Aorta (tissue), 5 donors: ENCODE results near the gene MSI2. TPM values are rescaled to one million over a fixed set of nuclear protein-coding genes. Genes with fewer than 3 reads are reported as not detected.
A peak's percentile ranks its signal among the peaks of the same experiment; 100 is the strongest.

Experiments used
- ATAC-seq: fragments of 200-7000 bp; cut with Tn5 transposase; one replicate; pipeline ENCODE4 v1.9.1; 2022; ENCODE audit warnings: moderate library complexity; ENCODE audit not compliant: low FRiP score
- DNase-seq, 2 donors: peaks; one replicate each; pipeline ENCODE4 v3.0.0-alpha.2; 2020
- H3K27ac ChIP-seq, 2 donors: one replicate each; pipeline ENCODE4 v1.5.1; 2013; ENCODE audit warnings: low read length in 2 of 2, mild to moderate bottlenecking in 2 of 2, moderate library complexity in 2 of 2, control low read depth in 1 of 2, inconsistent platforms in 1 of 2, low read depth in 1 of 2
- H3K27me3 ChIP-seq, 2 donors: one replicate each; pipeline ENCODE4 v1.6.1; 2013; ENCODE audit warnings: control low read depth in 1 of 2, low read length in 1 of 2, mild to moderate bottlenecking in 1 of 2, moderate library complexity in 1 of 2; ENCODE audit not compliant: insufficient read depth in 2 of 2, control insufficient read depth in 1 of 2
- H3K36me3 ChIP-seq, 2 donors: one replicate each; pipeline ENCODE4 v1.6.1; 2013; ENCODE audit warnings: control low read depth in 1 of 2, low read length in 1 of 2, mild to moderate bottlenecking in 1 of 2; ENCODE audit not compliant: insufficient read depth in 2 of 2, control insufficient read depth in 1 of 2
- H3K4me1 ChIP-seq, 2 donors: one replicate each; pipeline ENCODE4 v1.6.1; 2013; ENCODE audit warnings: low read length in 2 of 2, control low read depth in 1 of 2, mild to moderate bottlenecking in 1 of 2, moderate library complexity in 1 of 2; ENCODE audit not compliant: insufficient read depth in 2 of 2, control insufficient read depth in 1 of 2
- H3K4me3 ChIP-seq, 2 donors: one replicate each; pipeline ENCODE4 v1.5.1; 2013; ENCODE audit warnings: low read length in 2 of 2, control low read depth in 1 of 2, mild to moderate bottlenecking in 1 of 2
- H3K9me3 ChIP-seq: one replicate; pipeline ENCODE4 v1.6.1; 2013; ENCODE audit warnings: mild to moderate bottlenecking, low read length; ENCODE audit not compliant: control insufficient read depth
- WGBS, 2 donors: extraction: QIAGEN DNeasy Blood & Tissue Kit; methylation state at CpG; one replicate each; pipeline ENCODE4 v1.1.7; 2013; 5-methylcytosine and 5-hydroxymethylcytosine counted together
- intact Hi-C, 2 donors: fragments of 100-400 bp; cut with DNase I; formaldehyde crosslinking; loops; one replicate each; pipeline versions ENCODE4 v1.14.2 to v1.15.0; 2022
- polyA plus RNA-seq, 2 donors: library from polyadenylated mRNA; stranded (reverse); fragments of 200-250 nt; gene quantifications; one replicate each; pipeline ENCODE4 v1.2.3, GENCODE V29; 2013
- total RNA-seq, 2 donors: library from RNA; stranded (reverse); fragmentation: NEBNext Ultra II Directional; extraction: Animal tissue kit (Norgen Biotek cat#: 25700); gene quantifications; one replicate each; pipeline ENCODE4 v1.2.1, GENCODE V29; 2021
- donor health status: healthy with polysubstance abuse.
- donor health status: Bipolar disorder and iron deficiency.
- donor health status: DM: no; HTN: no; CAD: no.
- donor health status: DM: no; HTN: no; CAD: no.
- donor health status: DM: yes; HTN: yes; CAD: no.

Gene MSI2
- total and polyA plus RNA-seq, 4 donors, result 9.3 to 48.2 (median 29.1) TPM

GRCh38 chr17:57668332-57668731, 412.0 kb downstream of the MSI2 start:
- Histone ChIP-seq H3K27me3 (no peaks in the 10 kb centered on the region), H3K36me3 (no peaks in the 10 kb centered on the region), H3K4me1 (no peaks in the 10 kb centered on the region), H3K9me3 (no peaks in the 10 kb centered on the region), H3K4me3 (no peak overlapping the region), H3K27ac (no peak overlapping the region)
- DNase-seq, result no peak
- intact Hi-C loops, result no loop called here
- 93 to 96% methylated on average over 3 of the region's 3 CpGs for WGBS, 2 donors
- no peak for ATAC-seq

- WGBS, 2 donors, result 87 to 88% methylated on average over 10 of the region's 10 CpGs
- Histone ChIP-seq H3K9me3 (no peaks in the 10 kb centered on the region), H3K27ac (no peak overlapping the region), H3K4me1 (no peaks in the 10 kb centered on the region), H3K4me3 (no peak overlapping the region), H3K36me3 (no peaks in the 10 kb centered on the region), H3K27me3 (no peaks in the 10 kb centered on the region)
- intact Hi-C loops, result loop anchor here (2.0 to 10.0 kb wide), 7 partner anchors 73 to 538 kb away; partner anchors contain the start of gene MSI2 (in 1 of the 2)
- DNase-seq (peak in 1 of 2 donors; percentile 57), ATAC-seq (no peak)
Measured at GRCh38 chr17:57669671-57670529, 413.6 kb downstream of the MSI2 start.

- intact Hi-C loops, result loop anchor here (2.0 to 10.0 kb wide), 7 partner anchors 74 to 539 kb away; partner anchors contain the start of gene MSI2 (in 1 of the 2)
- ATAC-seq (no peak), DNase-seq (peak in 1 of 2 donors; percentile 30)
- no peaks in the 10 kb centered on the region for H3K9me3 ChIP-seq
- H3K4me1 ChIP-seq, result no peaks in the 10 kb centered on the region
- H3K27ac ChIP-seq, result no peak overlapping the region
- no peaks in the 10 kb centered on the region for H3K27me3 ChIP-seq
- H3K36me3 ChIP-seq, result no peaks in the 10 kb centered on the region
- WGBS, 2 donors, result 79 to 81% methylated on average over 8 of the region's 8 CpGs
- no peak overlapping the region for H3K4me3 ChIP-seq
Measured at GRCh38 chr17:57670769-57671569, 414.6 kb downstream of the MSI2 start.

GRCh38 chr17:57671667-57672632, 415.6 kb downstream of the MSI2 start:
- ATAC-seq, result peak; percentile 92
- H3K4me3 ChIP-seq, result no peak overlapping the region
- intact Hi-C loops, result loop anchor here (2.0 to 10.0 kb wide), 7 partner anchors 75 to 540 kb away; partner anchors contain the start of gene MSI2 (in 1 of the 2)
- no peak overlapping the region for H3K27ac ChIP-seq
- H3K36me3 ChIP-seq, result no peaks in the 10 kb centered on the region
- H3K27me3 ChIP-seq, result no peaks in the 10 kb centered on the region
- DNase-seq, result peak; percentile 82 to 89
- 31 to 34% methylated on average over 21 of the region's 21 CpGs for WGBS, 2 donors
- no peaks in the 10 kb centered on the region for H3K4me1 ChIP-seq
- H3K9me3 ChIP-seq, result no peaks in the 10 kb centered on the region

GRCh38 chr17:57672971-57673370, 416.6 kb downstream of the MSI2 start:
- WGBS, 2 donors, result 92 to 94% methylated on average over 4 of the region's 4 CpGs
- ATAC-seq (no peak), DNase-seq (peak in 1 of 2 donors; percentile 9)
- intact Hi-C loops, result loop anchor here (5.0 to 10.0 kb wide), 6 partner anchors 76 to 541 kb away; partner anchors contain the start of gene MSI2 (in 1 of the 2)
- Histone ChIP-seq H3K9me3 (no peaks in the 10 kb centered on the region), H3K36me3 (no peaks in the 10 kb centered on the region), H3K4me3 (no peak overlapping the region), H3K27ac (no peak overlapping the region), H3K27me3 (no peaks in the 10 kb centered on the region), H3K4me1 (no peaks in the 10 kb centered on the region)

- peak in 1 of 2 donors; percentile 56 for DNase-seq
- H3K4me1 ChIP-seq, result no peaks in the 10 kb centered on the region
- no peaks in the 10 kb centered on the region for H3K9me3 ChIP-seq
- H3K36me3 ChIP-seq, result no peaks in the 10 kb centered on the region
- H3K27me3 ChIP-seq, result no peaks in the 10 kb centered on the region
- ATAC-seq, result no peak
- intact Hi-C loops, result loop anchor here (5.0 to 10.0 kb wide), 6 partner anchors 78 to 543 kb away; partner anchors contain the start of gene MSI2 (in 1 of the 2)
- no peak overlapping the region for H3K4me3 ChIP-seq
- no peak overlapping the region for H3K27ac ChIP-seq
- 95 to 96% methylated on average over 22 of the region's 22 CpGs for WGBS, 2 donors
Measured at GRCh38 chr17:57674894-57675293, 418.6 kb downstream of the MSI2 start.

- H3K36me3 ChIP-seq, result no peaks in the 10 kb centered on the region
- ATAC-seq, result no peak
Measured at GRCh38 chr17:57675427-57676387, 419.4 kb downstream of the MSI2 start.

More at GRCh38 chr17:57675427-57676387, 419.4 kb downstream of the MSI2 start:
- Histone ChIP-seq H3K4me1 (no peaks in the 10 kb centered on the region), H3K4me3 (no peak overlapping the region), H3K27me3 (no peaks in the 10 kb centered on the region), H3K27ac (no peak overlapping the region), H3K9me3 (no peaks in the 10 kb centered on the region)
- 94 to 95% methylated on average over 24 of the region's 24 CpGs for WGBS, 2 donors
- peak in 1 of 2 donors; percentile 41 for DNase-seq
- intact Hi-C loops, result loop anchor here in 1 of 2 donors (10.0 kb wide), 1 partner anchor 241 kb away; no protein-coding TSS in a partner anchor
